Measurements from ENCODE around the gene UBL4A. TPM values are rescaled to one million over a fixed set of nuclear protein-coding genes. Genes with fewer than 3 reads are reported as not detected.

Gene UBL4A
- total RNA-seq, 1 donor: 31.5 TPM

GRCh38 chrX:154525606-154526490 is 39.4 kb upstream of the UBL4A start:
- Histone ChIP-seq H3K36me3 (ENCODE audit: insufficient read depth, low read length) (no peaks in the 10 kb centered on the region), H3K4me2 (ENCODE audit: insufficient read depth, low read length) (no peak overlapping the region), H3K9me3 (ENCODE audit: low read depth, low read length) (no peaks in the 10 kb centered on the region), H2AFZ (ENCODE audit: low read length) (no peak overlapping the region), H3K4me1 (ENCODE audit: insufficient read depth, low read length) (peaks cover 6% of the 10 kb centered on the region), H4K20me1 (ENCODE audit: insufficient read depth, low read length) (no peaks in the 10 kb centered on the region), H3K79me2 (ENCODE audit: insufficient read depth, low read length) (no peaks in the 10 kb centered on the region), H3K27me3 (ENCODE audit: insufficient read depth, low read length) (no peaks in the 10 kb centered on the region), H3K4me3 (ENCODE audit: insufficient read depth, low read length) (no peak overlapping the region), H3K27ac (ENCODE audit: low read depth, low read length) (no peak overlapping the region)
- no peak for TF ChIP-seq CTCF (IDR thresholded peaks at IDR 0.05; ENCODE audit: extremely low read depth, low read depth, low read length)
- DNase-seq (ENCODE audit: insufficient read length, low spot score, missing footprints): peak; percentile 15

DNA sequence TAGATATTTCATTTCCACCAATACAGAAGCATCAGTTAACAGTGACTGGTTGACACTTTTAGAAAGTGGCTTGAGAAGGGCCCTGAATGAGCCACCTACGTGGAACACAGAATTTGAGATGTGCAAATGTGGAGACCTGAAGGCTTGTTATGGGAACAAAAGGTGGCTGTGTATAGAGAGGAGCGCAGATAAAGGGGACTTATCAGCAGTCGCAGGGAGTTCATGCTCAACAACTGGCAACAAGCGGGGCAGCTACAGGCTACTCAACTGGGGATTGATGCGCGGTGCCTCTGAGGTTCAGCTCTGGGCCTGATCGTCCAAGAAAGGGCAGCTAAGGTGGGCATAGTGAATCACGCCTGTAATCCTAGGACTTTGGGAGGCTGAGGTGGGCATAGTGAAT is 33.0 kb upstream of the UBL4A start:
- TF ChIP-seq CTCF (IDR thresholded peaks at IDR 0.05; ENCODE audit: extremely low read depth, low read depth, low read length): no peak
- no peak overlapping the region for H3K4me3 ChIP-seq (ENCODE audit: insufficient read depth, low read length)
- H3K27me3 ChIP-seq (ENCODE audit: insufficient read depth, low read length): no peaks in the 10 kb centered on the region
- no peaks in the 10 kb centered on the region for H3K9me3 ChIP-seq (ENCODE audit: low read depth, low read length)
- H3K4me2 ChIP-seq (ENCODE audit: insufficient read depth, low read length): no peak overlapping the region
- H3K36me3 ChIP-seq (ENCODE audit: insufficient read depth, low read length): no peaks in the 10 kb centered on the region
- DNase-seq (ENCODE audit: insufficient read length, low spot score, missing footprints): no peak
- no peak overlapping the region for H3K27ac ChIP-seq (ENCODE audit: low read depth, low read length)
- no peak overlapping the region for H2AFZ ChIP-seq (ENCODE audit: low read length)
- no peaks in the 10 kb centered on the region for H4K20me1 ChIP-seq (ENCODE audit: insufficient read depth, low read length)
- H3K4me1 ChIP-seq (ENCODE audit: insufficient read depth, low read length): peaks cover 5% of the 10 kb centered on the region
- peaks cover 9% of the 10 kb centered on the region for H3K79me2 ChIP-seq (ENCODE audit: insufficient read depth, low read length)

- H3K27me3 ChIP-seq (ENCODE audit: insufficient read depth, low read length): no peaks in the 10 kb centered on the region
- H3K4me3 ChIP-seq (ENCODE audit: insufficient read depth, low read length): peak overlapping the region; percentile 76
- no peak for TF ChIP-seq CTCF (IDR thresholded peaks at IDR 0.05; ENCODE audit: extremely low read depth, low read depth, low read length)
- H3K4me2 ChIP-seq (ENCODE audit: insufficient read depth, low read length): peak overlapping the region; percentile 93
- H3K9me3 ChIP-seq (ENCODE audit: low read depth, low read length): no peaks in the 10 kb centered on the region
- no peak overlapping the region for H3K27ac ChIP-seq (ENCODE audit: low read depth, low read length)
- peaks cover 10% of the 10 kb centered on the region for H3K79me2 ChIP-seq (ENCODE audit: insufficient read depth, low read length)
- H3K4me1 ChIP-seq (ENCODE audit: insufficient read depth, low read length): peaks cover 5% of the 10 kb centered on the region
- peak; percentile 13 for DNase-seq (ENCODE audit: insufficient read length, low spot score, missing footprints)
- H3K36me3 ChIP-seq (ENCODE audit: insufficient read depth, low read length): no peaks in the 10 kb centered on the region
- peak overlapping the region; percentile 29 for H2AFZ ChIP-seq (ENCODE audit: low read length)
- no peaks in the 10 kb centered on the region for H4K20me1 ChIP-seq (ENCODE audit: insufficient read depth, low read length)
These were observed 30.8 kb upstream of the UBL4A start for GRCh38 chrX:154517101-154517781.

DNA sequence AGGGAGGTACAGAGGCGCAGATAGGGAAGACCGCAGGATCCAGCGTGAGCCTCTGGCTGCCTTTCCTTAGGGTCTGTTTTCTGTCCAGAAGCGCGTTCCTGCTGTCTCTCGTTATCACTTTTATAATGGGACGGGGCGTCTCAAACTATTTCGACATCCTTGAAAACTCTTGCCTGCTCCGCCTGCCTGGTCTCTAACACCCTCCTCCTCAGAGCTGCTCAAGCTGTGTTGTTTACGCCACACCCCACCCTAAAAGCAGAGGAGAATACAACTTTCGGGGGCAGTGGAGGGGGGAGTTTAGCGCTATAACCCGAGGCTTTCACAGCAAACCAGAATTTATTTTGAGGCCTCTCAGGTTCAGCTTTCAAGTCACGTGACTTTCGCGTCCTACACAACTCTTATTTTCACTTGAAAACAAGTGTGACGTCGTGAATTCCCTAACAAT is 30.3 kb upstream of the UBL4A start:
- peak overlapping the region; percentile 76 for H3K4me3 ChIP-seq (ENCODE audit: insufficient read depth, low read length)
- peaks cover 10% of the 10 kb centered on the region for H3K79me2 ChIP-seq (ENCODE audit: insufficient read depth, low read length)
- no peak for TF ChIP-seq CTCF (IDR thresholded peaks at IDR 0.05; ENCODE audit: extremely low read depth, low read depth, low read length)
- no peaks in the 10 kb centered on the region for H3K9me3 ChIP-seq (ENCODE audit: low read depth, low read length)
- H3K27ac ChIP-seq (ENCODE audit: low read depth, low read length): peak overlapping the region; percentile 79
- H3K4me1 ChIP-seq (ENCODE audit: insufficient read depth, low read length): peaks cover 5% of the 10 kb centered on the region
- H3K27me3 ChIP-seq (ENCODE audit: insufficient read depth, low read length): no peaks in the 10 kb centered on the region
- no peaks in the 10 kb centered on the region for H4K20me1 ChIP-seq (ENCODE audit: insufficient read depth, low read length)
- peak; percentile 58 for DNase-seq (ENCODE audit: insufficient read length, low spot score, missing footprints)
- H3K4me2 ChIP-seq (ENCODE audit: insufficient read depth, low read length): peak overlapping the region; percentile 93
- peak overlapping the region; percentile 76 for H2AFZ ChIP-seq (ENCODE audit: low read length)
- no peaks in the 10 kb centered on the region for H3K36me3 ChIP-seq (ENCODE audit: insufficient read depth, low read length)
